IMR-90 (cell line): ENCODE measurements around the gene PADI2. TPM values are rescaled to one million over a fixed set of nuclear protein-coding genes. Genes with fewer than 3 reads are reported as not detected.

Source experiments
- ATAC-seq: fragments of 200-7000 bp; cut with Tn5 transposase; 2 replicates; pipeline ENCODE4 v1.9.1; 2020; ENCODE audit warnings: low read depth, mild to moderate bottlenecking, moderate library complexity
- BruUV-seq: library from RNA; stranded (reverse); fragments of 400-500 nt; replicated peaks from 2 replicates; lab custom pipeline; 2021; lab: Mats Ljungman, UMichigan
- CTCF ChIA-PET: fragments of 300-600 bp; formaldehyde crosslinking; extraction: SDS; loops from one replicate; lab custom pipeline; 2021; ENCODE audit warnings: antibody characterized with exemption; lab: Yijun Ruan, JAX
- POLR2A ChIA-PET: fragments of 300-600 bp; sonication (Branson Sonifier 250); formaldehyde crosslinking; loops from one replicate; lab custom pipeline; 2022; ENCODE audit warnings: antibody characterized with exemption; ENCODE audit not compliant: unreplicated experiment; lab: Charles Lee
- DNase-seq: peaks from one replicate; pipeline ENCODE4 v3.0.0; 2013
- H2AFZ ChIP-seq: replicated peaks from 2 replicates; pipeline ENCODE3; 2013; ENCODE audit warnings: low read length, mild to moderate bottlenecking; ENCODE audit not compliant: poor library complexity
- H2AK5ac ChIP-seq: 2 replicates; pipeline ENCODE4 v1.6.1; 2013; ENCODE audit warnings: low read depth, low read length, inconsistent platforms
- H2AK9ac ChIP-seq: replicated peaks from 2 replicates; pipeline ENCODE3; 2013; ENCODE audit warnings: mild to moderate bottlenecking, low read depth, low read length, moderate library complexity; ENCODE audit not compliant: poor library complexity
- H2BK120ac ChIP-seq: 2 replicates; pipeline ENCODE4 v1.6.1; 2013; ENCODE audit warnings: low read depth, low read length, inconsistent platforms
- H2BK15ac ChIP-seq: 3 replicates; pipeline ENCODE4 v1.6.1; 2013; ENCODE audit warnings: low read depth, low read length, inconsistent platforms
- H2BK20ac ChIP-seq: 2 replicates; pipeline ENCODE4 v1.6.1; 2013; ENCODE audit warnings: low read depth, mild to moderate bottlenecking, inconsistent platforms, low read length, moderate library complexity
- H2BK5ac ChIP-seq: 2 replicates; pipeline ENCODE4 v1.6.1; 2013; ENCODE audit warnings: mild to moderate bottlenecking, low read depth, low read length, inconsistent platforms; ENCODE audit not compliant: poor library complexity, severe bottlenecking
- H3K14ac ChIP-seq: replicated peaks from 2 replicates; pipeline ENCODE4 v1.6.1; 2013; ENCODE audit warnings: low read depth, low read length, inconsistent platforms
- H3K18ac ChIP-seq: 2 replicates; pipeline ENCODE4 v1.6.1; 2013; ENCODE audit warnings: low read depth, low read length, control low read depth
- H3K23ac ChIP-seq: 2 replicates; pipeline ENCODE4 v1.6.1; 2013; ENCODE audit warnings: low read depth, low read length, inconsistent platforms
- H3K27ac ChIP-seq: 2 replicates; pipeline ENCODE4 v1.5.1; 2013; ENCODE audit warnings: mild to moderate bottlenecking, control low read depth, low read length; ENCODE audit not compliant: insufficient read depth
- H3K27me3 ChIP-seq: 2 replicates; pipeline ENCODE4 v1.6.1; 2013; ENCODE audit warnings: low read length; ENCODE audit not compliant: control insufficient read depth, insufficient read depth
- H3K36me3 ChIP-seq: 2 replicates; pipeline ENCODE4 v1.6.1; 2013; ENCODE audit warnings: low read length, mixed read lengths; ENCODE audit not compliant: control insufficient read depth, insufficient read depth
- H3K4ac ChIP-seq: 2 replicates; pipeline ENCODE4 v1.6.1; 2013; ENCODE audit warnings: low read depth, low read length, inconsistent platforms
- H3K4me1 ChIP-seq: 2 replicates; pipeline ENCODE4 v1.6.1; 2013; ENCODE audit warnings: low read length, mixed read lengths; ENCODE audit not compliant: control insufficient read depth, insufficient read depth
- H3K4me2 ChIP-seq: 2 replicates; pipeline ENCODE4 v1.6.1; 2013; ENCODE audit warnings: low read depth, mild to moderate bottlenecking, control low read depth, low read length, moderate library complexity
- H3K4me3 ChIP-seq: 2 replicates; pipeline ENCODE4 v1.5.1; 2013; ENCODE audit warnings: low read depth, mild to moderate bottlenecking, control low read depth, low read length, moderate library complexity; ENCODE audit not compliant: insufficient read depth
- H3K56ac ChIP-seq: 2 replicates; pipeline ENCODE4 v1.6.1; 2013; ENCODE audit warnings: low read length, inconsistent platforms; ENCODE audit not compliant: insufficient read depth; ENCODE audit errors: extremely low read depth
- H3K79me1 ChIP-seq, 2 experiments: 2 replicates each; pipeline ENCODE4 v1.6.1; 2013; ENCODE audit warnings: low read length in 2 of 2, inconsistent platforms in 1 of 2, low read depth in 1 of 2
- H3K9ac ChIP-seq: 2 replicates; pipeline ENCODE4 v1.6.1; 2013; ENCODE audit warnings: low read depth, low read length, control low read depth
- H3K9me1 ChIP-seq: 2 replicates; pipeline ENCODE4 v1.6.1; 2013; ENCODE audit warnings: low read length, inconsistent platforms; ENCODE audit not compliant: insufficient read depth
- H3K9me3 ChIP-seq: 2 replicates; pipeline ENCODE4 v1.6.1; 2013; ENCODE audit warnings: low read length; ENCODE audit not compliant: control insufficient read depth, insufficient read depth
- H4K20me1 ChIP-seq: 2 replicates; pipeline ENCODE4 v1.6.1; 2013; ENCODE audit warnings: low read length, inconsistent platforms; ENCODE audit not compliant: insufficient read depth
- H4K5ac ChIP-seq: 2 replicates; pipeline ENCODE4 v1.6.1; 2013; ENCODE audit warnings: mild to moderate bottlenecking, low read depth, low read length, control low read depth
- H4K8ac ChIP-seq, 2 experiments: 2 replicates each; pipeline ENCODE4 v1.6.1; 2013; ENCODE audit warnings: low read depth in 2 of 2, low read length in 2 of 2, control low read depth in 1 of 2, inconsistent platforms in 1 of 2
- H4K91ac ChIP-seq: 2 replicates; pipeline ENCODE4 v1.6.1; 2013; ENCODE audit warnings: low read depth, low read length, inconsistent platforms; ENCODE audit not compliant: insufficient read depth
- BHLHE40 ChIP-seq: fragments of 150-350 bp; IDR thresholded peaks from 2 replicates; pipeline ENCODE4 v1.6.1; 2016; ENCODE audit warnings: mild to moderate bottlenecking, low read depth, low read length
- CEBPB ChIP-seq: IDR thresholded peaks from 2 replicates; pipeline ENCODE4 v1.6.1; 2012; ENCODE audit warnings: low read depth, low read length, improper control_type of control experiment
- CHD1 ChIP-seq: IDR thresholded peaks from 2 replicates; pipeline ENCODE4 v1.6.1; 2012; ENCODE audit warnings: low read depth, low read length, improper control_type of control experiment
- MAFK ChIP-seq: IDR thresholded peaks from 2 replicates; pipeline ENCODE4 v1.6.1; 2012; ENCODE audit warnings: low read depth, low read length, improper control_type of control experiment
- MAZ ChIP-seq: IDR thresholded peaks from 2 replicates; pipeline ENCODE4 v1.6.1; 2012; ENCODE audit warnings: low read depth, mild to moderate bottlenecking, low read length, improper control_type of control experiment, moderate library complexity, borderline replicate concordance
- MXI1 ChIP-seq: IDR thresholded peaks from 2 replicates; pipeline ENCODE4 v1.6.1; 2012; ENCODE audit warnings: low read depth, mild to moderate bottlenecking, low read length, moderate library complexity, borderline replicate concordance
- POLR2A ChIP-seq: IDR thresholded peaks from 2 replicates; pipeline ENCODE4 v1.6.1; 2012; ENCODE audit warnings: mild to moderate bottlenecking, low read depth, low read length
- RCOR1 ChIP-seq: IDR thresholded peaks from 2 replicates; pipeline ENCODE4 v1.6.1; 2012; ENCODE audit warnings: mild to moderate bottlenecking, low read length, improper control_type of control experiment; ENCODE audit not compliant: insufficient replicate concordance
- WGBS, 2 experiments: methylation state at CpG; one replicate each; pipeline versions ENCODE4 v1.1.5 to v1.1.7; 2013; ENCODE audit warnings: missing lambda C conversion rate in 2 of 2; ENCODE audit not compliant: insufficient read length in 1 of 2; ENCODE audit errors: extremely low coverage in 2 of 2; 5-methylcytosine and 5-hydroxymethylcytosine counted together
- dilution Hi-C: fragments of 300-500 bp; cut with HindIII; formaldehyde crosslinking; loops from one replicate; pipeline ENCODE4 v1.14.3; 2018; ENCODE audit warnings: low sequenced_read_pairs; ENCODE audit not compliant: unreplicated experiment
- in situ Hi-C: fragments of 300-500 bp; cut with MboI; formaldehyde crosslinking; loops from 3 replicates; pipeline ENCODE4 v1.14.3; 2019; ENCODE audit warnings: low sequenced_read_pairs, inconsistent platforms, mixed read lengths
- intact Hi-C: fragments of 100-400 bp; cut with micrococcal nuclease; formaldehyde crosslinking; loops from 2 replicates; pipeline ENCODE4 v1.10.0; 2022
- polyA plus RNA-seq, 3 experiments: library from polyadenylated mRNA; depleted of rRNA; stranded (reverse); fragments of >200 nt; gene quantifications; 2 replicates each; pipeline ENCODE4 v1.2.3, GENCODE V29; 2012; ENCODE audit warnings: low replicate concordance in 1 of 3
- total RNA-seq: library from RNA; depleted of rRNA; stranded (reverse); fragments of >200 nt; gene quantifications from 2 replicates; pipeline ENCODE4 v1.2.3, GENCODE V29; 2012
- TF ChIP-seq, protein P1 (sequence below): fragments of 150-350 bp; IDR thresholded peaks from 2 replicates; pipeline ENCODE4 v1.6.1; 2017; ENCODE audit warnings: mild to moderate bottlenecking, antibody characterized with exemption, low read length, low read depth
- TF ChIP-seq, protein P2 (sequence below): conservative IDR thresholded peaks from 2 replicates; pipeline ENCODE4 v1.5.1; 2012; ENCODE audit warnings: mild to moderate bottlenecking, low read depth, low read length, improper control_type of control experiment
- TF ChIP-seq, protein P3 (sequence below): fragments of 150-350 bp; IDR thresholded peaks from 2 replicates; pipeline ENCODE4 v1.6.1; 2016; ENCODE audit warnings: low read depth, mild to moderate bottlenecking, low read length, moderate library complexity, borderline replicate concordance

PADI2 gene
- total and polyA plus RNA-seq, 2 of the 4 experiments (the other 2 are of a cell fraction) = not detected

DNA sequence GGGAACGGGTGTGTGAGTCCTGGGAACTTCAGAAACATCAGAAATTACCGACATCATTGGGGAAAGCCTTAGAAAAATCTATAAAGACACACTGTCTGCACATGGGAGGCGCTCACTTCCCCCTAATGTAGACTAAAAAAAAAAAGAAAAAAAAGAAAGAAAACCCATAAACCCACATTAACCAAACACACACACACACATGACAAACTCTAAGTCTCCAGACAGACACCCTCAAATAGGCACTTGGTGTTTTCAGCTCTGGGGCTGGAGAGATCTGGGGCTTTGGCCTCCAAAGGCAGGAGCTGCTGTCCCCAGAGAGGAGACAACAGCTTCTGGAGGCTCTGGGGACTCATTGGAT, 52.2 kb downstream of the PADI2 start:
- DNase-seq (no peak), ATAC-seq (no peak)
- no peaks in the 10 kb centered on the region for H3K9me1 ChIP-seq
- in situ Hi-C loops (no loop called here), dilution Hi-C loops (no loop called here), intact Hi-C loops (no loop called here)
- TF ChIP-seq RCOR1 (no peak), MXI1 (no peak), BHLHE40 (no peak), MAZ (no peak), CHD1 (no peak), POLR2A (no peak), CEBPB (no peak), MAFK (no peak)
- TF ChIP-seq, protein P1, sequence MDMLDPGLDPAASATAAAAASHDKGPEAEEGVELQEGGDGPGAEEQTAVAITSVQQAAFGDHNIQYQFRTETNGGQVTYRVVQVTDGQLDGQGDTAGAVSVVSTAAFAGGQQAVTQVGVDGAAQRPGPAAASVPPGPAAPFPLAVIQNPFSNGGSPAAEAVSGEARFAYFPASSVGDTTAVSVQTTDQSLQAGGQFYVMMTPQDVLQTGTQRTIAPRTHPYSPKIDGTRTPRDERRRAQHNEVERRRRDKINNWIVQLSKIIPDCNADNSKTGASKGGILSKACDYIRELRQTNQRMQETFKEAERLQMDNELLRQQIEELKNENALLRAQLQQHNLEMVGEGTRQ = no peak
- TF ChIP-seq, protein P2, sequence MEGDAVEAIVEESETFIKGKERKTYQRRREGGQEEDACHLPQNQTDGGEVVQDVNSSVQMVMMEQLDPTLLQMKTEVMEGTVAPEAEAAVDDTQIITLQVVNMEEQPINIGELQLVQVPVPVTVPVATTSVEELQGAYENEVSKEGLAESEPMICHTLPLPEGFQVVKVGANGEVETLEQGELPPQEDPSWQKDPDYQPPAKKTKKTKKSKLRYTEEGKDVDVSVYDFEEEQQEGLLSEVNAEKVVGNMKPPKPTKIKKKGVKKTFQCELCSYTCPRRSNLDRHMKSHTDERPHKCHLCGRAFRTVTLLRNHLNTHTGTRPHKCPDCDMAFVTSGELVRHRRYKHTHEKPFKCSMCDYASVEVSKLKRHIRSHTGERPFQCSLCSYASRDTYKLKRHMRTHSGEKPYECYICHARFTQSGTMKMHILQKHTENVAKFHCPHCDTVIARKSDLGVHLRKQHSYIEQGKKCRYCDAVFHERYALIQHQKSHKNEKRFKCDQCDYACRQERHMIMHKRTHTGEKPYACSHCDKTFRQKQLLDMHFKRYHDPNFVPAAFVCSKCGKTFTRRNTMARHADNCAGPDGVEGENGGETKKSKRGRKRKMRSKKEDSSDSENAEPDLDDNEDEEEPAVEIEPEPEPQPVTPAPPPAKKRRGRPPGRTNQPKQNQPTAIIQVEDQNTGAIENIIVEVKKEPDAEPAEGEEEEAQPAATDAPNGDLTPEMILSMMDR = no peak
- TF ChIP-seq, protein P3, sequence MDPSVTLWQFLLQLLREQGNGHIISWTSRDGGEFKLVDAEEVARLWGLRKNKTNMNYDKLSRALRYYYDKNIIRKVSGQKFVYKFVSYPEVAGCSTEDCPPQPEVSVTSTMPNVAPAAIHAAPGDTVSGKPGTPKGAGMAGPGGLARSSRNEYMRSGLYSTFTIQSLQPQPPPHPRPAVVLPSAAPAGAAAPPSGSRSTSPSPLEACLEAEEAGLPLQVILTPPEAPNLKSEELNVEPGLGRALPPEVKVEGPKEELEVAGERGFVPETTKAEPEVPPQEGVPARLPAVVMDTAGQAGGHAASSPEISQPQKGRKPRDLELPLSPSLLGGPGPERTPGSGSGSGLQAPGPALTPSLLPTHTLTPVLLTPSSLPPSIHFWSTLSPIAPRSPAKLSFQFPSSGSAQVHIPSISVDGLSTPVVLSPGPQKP = no peak
- H3K9me3 ChIP-seq = peaks cover 8% of the 10 kb centered on the region
- H3K4me2 ChIP-seq = no peak overlapping the region
- no peak overlapping the region for H2BK20ac ChIP-seq
- H2AFZ ChIP-seq = no peak overlapping the region
- no peak overlapping the region for H4K91ac ChIP-seq
- H3K36me3 ChIP-seq = no peaks in the 10 kb centered on the region
- no peak overlapping the region for H3K4ac ChIP-seq
- H2BK15ac ChIP-seq = no peak overlapping the region
- H2BK5ac ChIP-seq = no peak overlapping the region
- POLR2A ChIA-PET = no interaction called here
- no peak overlapping the region for H3K4me3 ChIP-seq
- no CpG with 5 or more reads among the region's 3 CpGs for WGBS, 2 experiments
- H4K20me1 ChIP-seq = no peaks in the 10 kb centered on the region
- no peak overlapping the region for H4K5ac ChIP-seq
- CTCF ChIA-PET = no interaction called here
- H3K4me1 ChIP-seq = no peaks in the 10 kb centered on the region
- no peak overlapping the region for H3K27ac ChIP-seq
- H3K14ac ChIP-seq = no peak overlapping the region
- no peak overlapping the region for H3K9ac ChIP-seq
- no peak overlapping the region for H2AK5ac ChIP-seq
- no peak overlapping the region for H3K18ac ChIP-seq
- H2AK9ac ChIP-seq = no peak overlapping the region
- H3K23ac ChIP-seq = no peak overlapping the region
- no TSS peak for BruUV-seq
- H3K79me1 ChIP-seq = no peaks in the 10 kb centered on the region
- H3K27me3 ChIP-seq = peaks cover 23% of the 10 kb centered on the region; the same call in 1 of the 2 replicates
- H3K56ac ChIP-seq = no peak overlapping the region
- H2BK120ac ChIP-seq = no peak overlapping the region
- H4K8ac ChIP-seq = no peak overlapping the region
